Measurements from ENCODE around the gene PRSS3.

DNA sequence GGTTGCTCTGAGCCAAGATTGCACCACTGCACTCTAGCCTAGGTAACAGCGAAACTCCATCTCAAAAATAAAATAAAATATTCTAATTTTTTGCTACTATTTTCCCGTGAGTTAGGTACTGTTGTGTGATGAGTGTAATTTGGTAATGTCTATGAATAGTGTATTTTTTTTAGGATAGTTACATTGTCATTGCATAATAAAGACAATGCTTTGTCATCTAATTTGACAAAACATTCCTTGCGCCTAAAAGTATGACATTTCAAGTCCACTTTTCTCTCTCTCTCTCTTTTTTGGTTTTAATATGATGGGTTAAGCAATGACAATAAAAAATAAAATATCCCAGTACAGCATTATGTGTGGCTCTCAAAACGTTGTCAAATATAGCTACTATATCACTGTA, 50.9 kb downstream of the PRSS3 start:
- TF ChIP-seq, protein P1, sequence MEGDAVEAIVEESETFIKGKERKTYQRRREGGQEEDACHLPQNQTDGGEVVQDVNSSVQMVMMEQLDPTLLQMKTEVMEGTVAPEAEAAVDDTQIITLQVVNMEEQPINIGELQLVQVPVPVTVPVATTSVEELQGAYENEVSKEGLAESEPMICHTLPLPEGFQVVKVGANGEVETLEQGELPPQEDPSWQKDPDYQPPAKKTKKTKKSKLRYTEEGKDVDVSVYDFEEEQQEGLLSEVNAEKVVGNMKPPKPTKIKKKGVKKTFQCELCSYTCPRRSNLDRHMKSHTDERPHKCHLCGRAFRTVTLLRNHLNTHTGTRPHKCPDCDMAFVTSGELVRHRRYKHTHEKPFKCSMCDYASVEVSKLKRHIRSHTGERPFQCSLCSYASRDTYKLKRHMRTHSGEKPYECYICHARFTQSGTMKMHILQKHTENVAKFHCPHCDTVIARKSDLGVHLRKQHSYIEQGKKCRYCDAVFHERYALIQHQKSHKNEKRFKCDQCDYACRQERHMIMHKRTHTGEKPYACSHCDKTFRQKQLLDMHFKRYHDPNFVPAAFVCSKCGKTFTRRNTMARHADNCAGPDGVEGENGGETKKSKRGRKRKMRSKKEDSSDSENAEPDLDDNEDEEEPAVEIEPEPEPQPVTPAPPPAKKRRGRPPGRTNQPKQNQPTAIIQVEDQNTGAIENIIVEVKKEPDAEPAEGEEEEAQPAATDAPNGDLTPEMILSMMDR (IDR thresholded peaks at IDR 0.05 in 2 of 3, conservative IDR thresholded peaks at IDR 0.05 in 1 of 3; ENCODE audit: borderline replicate concordance in 1 of 3, insufficient read depth in 1 of 3, low read depth in 2 of 3, low read length in 2 of 3): no peak
- no peak for TF ChIP-seq POLR2AphosphoS5 (IDR thresholded peaks at IDR 0.05; ENCODE audit: low read depth, low read length)
- TF ChIP-seq, protein P2, sequence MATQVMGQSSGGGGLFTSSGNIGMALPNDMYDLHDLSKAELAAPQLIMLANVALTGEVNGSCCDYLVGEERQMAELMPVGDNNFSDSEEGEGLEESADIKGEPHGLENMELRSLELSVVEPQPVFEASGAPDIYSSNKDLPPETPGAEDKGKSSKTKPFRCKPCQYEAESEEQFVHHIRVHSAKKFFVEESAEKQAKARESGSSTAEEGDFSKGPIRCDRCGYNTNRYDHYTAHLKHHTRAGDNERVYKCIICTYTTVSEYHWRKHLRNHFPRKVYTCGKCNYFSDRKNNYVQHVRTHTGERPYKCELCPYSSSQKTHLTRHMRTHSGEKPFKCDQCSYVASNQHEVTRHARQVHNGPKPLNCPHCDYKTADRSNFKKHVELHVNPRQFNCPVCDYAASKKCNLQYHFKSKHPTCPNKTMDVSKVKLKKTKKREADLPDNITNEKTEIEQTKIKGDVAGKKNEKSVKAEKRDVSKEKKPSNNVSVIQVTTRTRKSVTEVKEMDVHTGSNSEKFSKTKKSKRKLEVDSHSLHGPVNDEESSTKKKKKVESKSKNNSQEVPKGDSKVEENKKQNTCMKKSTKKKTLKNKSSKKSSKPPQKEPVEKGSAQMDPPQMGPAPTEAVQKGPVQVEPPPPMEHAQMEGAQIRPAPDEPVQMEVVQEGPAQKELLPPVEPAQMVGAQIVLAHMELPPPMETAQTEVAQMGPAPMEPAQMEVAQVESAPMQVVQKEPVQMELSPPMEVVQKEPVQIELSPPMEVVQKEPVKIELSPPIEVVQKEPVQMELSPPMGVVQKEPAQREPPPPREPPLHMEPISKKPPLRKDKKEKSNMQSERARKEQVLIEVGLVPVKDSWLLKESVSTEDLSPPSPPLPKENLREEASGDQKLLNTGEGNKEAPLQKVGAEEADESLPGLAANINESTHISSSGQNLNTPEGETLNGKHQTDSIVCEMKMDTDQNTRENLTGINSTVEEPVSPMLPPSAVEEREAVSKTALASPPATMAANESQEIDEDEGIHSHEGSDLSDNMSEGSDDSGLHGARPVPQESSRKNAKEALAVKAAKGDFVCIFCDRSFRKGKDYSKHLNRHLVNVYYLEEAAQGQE (IDR thresholded peaks at IDR 0.05; ENCODE audit: low read depth): no peak
- no peak for TF ChIP-seq ZNF274 (IDR thresholded peaks at IDR 0.05; ENCODE audit: low read depth, low read length)
- no peak for TF ChIP-seq EZH2phosphoT487 (IDR thresholded peaks at IDR 0.05; ENCODE audit: borderline replicate concordance)
